Ishikawa (cell line): Measurements from ENCODE around the gene UBAC2.

Source experiments
- EGR1 ChIP-seq: IDR thresholded peaks from 2 replicates; pipeline ENCODE4 v1.6.1; 2012
- TAF1 ChIP-seq: IDR thresholded peaks from 2 replicates; pipeline ENCODE4 v1.6.1; 2012; ENCODE audit warnings: low read depth, mild to moderate bottlenecking
- YY1 ChIP-seq: IDR thresholded peaks from 2 replicates; pipeline ENCODE4 v1.6.1; 2012; ENCODE audit warnings: low read depth

- TF ChIP-seq TAF1 (no peak), YY1 (no peak), EGR1 (no peak)
These were observed 868 bp upstream of the UBAC2 start for GRCh38 chr13:99199541-99200431.
